HG02840 (cell line): ENCODE measurements around the gene SFXN5.

Source experiments
- ATAC-seq: cut with Tn5 transposase; IDR thresholded peaks from one replicate; pipeline ENCODE4 v1.9.1; 2021; ENCODE audit warnings: mild to moderate bottlenecking, moderate library complexity, moderate number of reproducible peaks; ENCODE audit not compliant: unreplicated experiment, low FRiP score

Gene SFXN5

GRCh38 chr2:72893594-72894319, 177.8 kb downstream of the SFXN5 start:
- ATAC-seq: no peak

GRCh38 chr2:72892506-72893173, 178.9 kb downstream of the SFXN5 start:
- no peak for ATAC-seq
